DOHH2 (cell line): ENCODE results near the gene ADGRB2.

ENCODE experiments used
- H3F3A ChIP-seq: fragments of 200-600 bp; sonication (generic), shearing (Covaris generic); 2 replicates; pipeline ENCODE4 v1.6.0; 2016; ENCODE audit warnings: antibody characterized with exemption, mild to moderate bottlenecking; ENCODE audit not compliant: control insufficient read depth, insufficient read depth
- H3K27ac ChIP-seq: fragments of 200-600 bp; sonication (generic); 2 replicates; pipeline ENCODE4 v1.5.1; 2014; ENCODE audit warnings: low read depth, mild to moderate bottlenecking, low read length, moderate library complexity
- H3K27me3 ChIP-seq: fragments of 200-600 bp; sonication (generic); 2 replicates; pipeline ENCODE4 v1.6.1; 2014; ENCODE audit warnings: mild to moderate bottlenecking, low read length, mixed read lengths; ENCODE audit not compliant: control insufficient read depth
- H3K36me3 ChIP-seq: fragments of 200-600 bp; sonication (generic); 2 replicates; pipeline ENCODE4 v1.6.1; 2014; ENCODE audit warnings: mild to moderate bottlenecking, low read length, moderate library complexity, mixed read lengths; ENCODE audit not compliant: control insufficient read depth
- H3K4me1 ChIP-seq: fragments of 200-600 bp; sonication (generic); 2 replicates; pipeline ENCODE4 v1.6.1; 2014; ENCODE audit warnings: mild to moderate bottlenecking, low read length, mixed read lengths; ENCODE audit not compliant: control insufficient read depth
- H3K4me2 ChIP-seq: fragments of 200-600 bp; sonication (generic); 2 replicates; pipeline ENCODE4 v1.6.0; 2014; ENCODE audit warnings: mild to moderate bottlenecking, low read length, moderate library complexity
- H3K4me3 ChIP-seq: fragments of 200-600 bp; sonication (generic); 2 replicates; pipeline ENCODE4 v1.5.1; 2014; ENCODE audit warnings: mild to moderate bottlenecking, low read length, mixed read lengths
- H3K79me2 ChIP-seq: fragments of 200-600 bp; sonication (generic); 2 replicates; pipeline ENCODE4 v1.6.1; 2014; ENCODE audit warnings: mild to moderate bottlenecking, low read length, mixed read lengths; ENCODE audit not compliant: control insufficient read depth
- H3K9me2 ChIP-seq: fragments of 200-600 bp; sonication (generic); replicated peaks from 2 replicates; pipeline ENCODE4 v1.6.1; 2014; ENCODE audit warnings: mild to moderate bottlenecking, low read length, mixed read lengths; ENCODE audit not compliant: control insufficient read depth
- H3K9me3 ChIP-seq: fragments of 200-600 bp; sonication (generic); 2 replicates; pipeline ENCODE4 v1.6.1; 2014; ENCODE audit warnings: antibody characterized with exemption, low read length, mixed read lengths; ENCODE audit not compliant: control insufficient read depth, insufficient read depth
- H4K20me1 ChIP-seq: fragments of 200-600 bp; sonication (generic); 2 replicates; pipeline ENCODE4 v1.6.0; 2014; ENCODE audit warnings: low read depth, mild to moderate bottlenecking, antibody characterized with exemption, low read length, moderate library complexity; ENCODE audit not compliant: control insufficient read depth, insufficient read depth
- CTCF ChIP-seq: fragments of 200-600 bp; sonication (generic); IDR thresholded peaks from one replicate; pipeline ENCODE4 v1.5.1; 2014; ENCODE audit warnings: antibody characterized with exemption, mild to moderate bottlenecking, low read depth, low read length; ENCODE audit not compliant: poor library complexity, severe bottlenecking
- EZH2phosphoT487 ChIP-seq: fragments of 200-600 bp; sonication (generic); IDR thresholded peaks from 2 replicates; pipeline ENCODE4 v1.6.1; 2017; ENCODE audit warnings: borderline replicate concordance, mild to moderate bottlenecking, antibody characterized with exemption, low read length, moderate library complexity, mixed read lengths

ADGRB2 gene

DNA sequence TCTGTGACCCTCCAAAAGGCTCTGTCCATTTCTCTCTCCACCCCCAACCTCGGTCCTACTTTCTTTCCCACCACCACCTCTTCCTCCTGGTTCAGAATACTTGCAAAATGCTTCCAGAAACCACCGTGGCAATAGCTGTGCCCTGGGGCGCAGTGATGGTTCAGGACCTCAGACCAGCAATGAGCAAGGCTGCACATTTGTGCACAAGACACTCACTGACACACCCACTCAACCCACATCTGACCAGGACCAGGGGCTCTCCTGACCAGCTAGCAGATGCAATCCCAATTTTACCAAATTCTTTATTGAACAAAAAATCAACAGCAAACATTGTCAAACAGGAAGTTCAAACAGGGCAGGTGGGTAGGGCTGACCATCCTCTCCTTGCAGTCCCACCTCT lies 26.0 kb upstream of the ADGRB2 start:
- Histone ChIP-seq H3K36me3 (no peaks in the 10 kb centered on the region), H3F3A (peaks cover 6% of the 10 kb centered on the region; the same call in 1 of the 2 replicates), H3K4me2 (no peak overlapping the region), H3K9me3 (no peaks in the 10 kb centered on the region), H3K9me2 (no peaks in the 10 kb centered on the region), H3K27ac (no peak overlapping the region), H3K79me2 (no peaks in the 10 kb centered on the region), H3K4me3 (no peak overlapping the region), H3K4me1 (peaks cover 27% of the 10 kb centered on the region), H4K20me1 (no peaks in the 10 kb centered on the region), H3K27me3 (peaks cover 10% of the 10 kb centered on the region)
- no peak for TF ChIP-seq EZH2phosphoT487
- no peak for TF ChIP-seq CTCF

GRCh38 chr1:31789259-31790065 lies 25.3 kb upstream of the ADGRB2 start:
- Histone ChIP-seq H3K4me2 (peak overlapping the region; percentile 99), H3K4me1 (peaks cover 34% of the 10 kb centered on the region), H3K27me3 (peaks cover 10% of the 10 kb centered on the region), H3K9me2 (no peaks in the 10 kb centered on the region), H3K36me3 (no peaks in the 10 kb centered on the region), H4K20me1 (no peaks in the 10 kb centered on the region), H3F3A (peaks cover 6% of the 10 kb centered on the region; the same call in 1 of the 2 replicates), H3K9me3 (no peaks in the 10 kb centered on the region), H3K79me2 (no peaks in the 10 kb centered on the region), H3K27ac (0 out of 2 replicates have a peak overlapping the region, but pooled peaks have one; percentile 64), H3K4me3 (peak overlapping the region; percentile 82)
- TF ChIP-seq EZH2phosphoT487 (no peak), CTCF (peak; percentile 97)

DNA sequence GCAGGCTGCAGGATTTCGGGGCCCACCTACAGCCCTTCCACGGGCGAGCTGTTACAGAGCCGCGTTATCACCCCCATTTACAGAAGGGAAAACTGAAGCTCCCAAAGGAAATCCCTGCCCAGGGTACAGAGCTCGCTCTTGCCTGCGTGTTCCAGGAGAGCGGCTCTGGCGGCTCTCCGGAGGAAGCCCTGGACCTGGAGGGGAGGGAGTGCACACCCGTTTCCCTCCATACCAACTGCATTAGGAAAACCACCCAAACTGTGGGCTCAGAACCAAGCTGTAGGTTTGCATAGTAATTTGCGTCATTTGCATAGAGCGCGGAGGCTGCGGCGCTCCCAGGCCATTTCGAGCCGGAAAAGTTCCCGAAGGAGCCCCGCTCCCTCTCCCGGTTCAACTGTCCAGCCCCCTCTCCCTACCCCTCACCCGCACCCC lies 24.7 kb upstream of the ADGRB2 start:
- Histone ChIP-seq H3K9me3 (no peaks in the 10 kb centered on the region), H3K9me2 (no peaks in the 10 kb centered on the region), H3F3A (peaks cover 6% of the 10 kb centered on the region; the same call in 1 of the 2 replicates), H3K27me3 (peaks cover 10% of the 10 kb centered on the region), H3K27ac (peak overlapping the region; percentile 64), H3K79me2 (no peaks in the 10 kb centered on the region), H3K4me2 (peak overlapping the region; percentile 99), H3K4me1 (peaks cover 40% of the 10 kb centered on the region), H4K20me1 (no peaks in the 10 kb centered on the region), H3K36me3 (no peaks in the 10 kb centered on the region), H3K4me3 (peak overlapping the region; percentile 82)
- TF ChIP-seq EZH2phosphoT487 (no peak), CTCF (no peak)
